Neural crest cell (in vitro differentiated cells): ENCODE data around the gene ARHGAP9. TPM values are rescaled to one million over a fixed set of nuclear protein-coding genes. Genes with fewer than 3 reads are reported as not detected.

Experiments used
- DNase-seq: peaks from one replicate; pipeline ENCODE4 v3.0.0; 2021; ENCODE audit warnings: low read depth, mixed read lengths, low spot score
- H3K27ac Mint-ChIP-seq: one replicate; pipeline ENCODE4 v1.8.0; 2021; ENCODE audit warnings: mild to moderate bottlenecking, mixed read lengths; ENCODE audit not compliant: unreplicated experiment
- H3K27me3 Mint-ChIP-seq: 2 replicates; pipeline ENCODE4 v1.8.0; 2021; ENCODE audit warnings: low read depth, mild to moderate bottlenecking, mixed read lengths
- H3K36me3 Mint-ChIP-seq: 2 replicates; pipeline ENCODE4 v1.8.0; 2021; ENCODE audit warnings: low read depth, mild to moderate bottlenecking, mixed read lengths
- H3K4me1 Mint-ChIP-seq: 2 replicates; pipeline ENCODE4 v1.8.0; 2021; ENCODE audit warnings: mixed read lengths
- H3K4me3 Mint-ChIP-seq: one replicate; pipeline ENCODE4 v1.8.0; 2021; ENCODE audit warnings: mild to moderate bottlenecking, mixed read lengths
- H3K9me3 Mint-ChIP-seq: 2 replicates; pipeline ENCODE4 v1.8.0; 2021; ENCODE audit warnings: mixed read lengths
- CTCF ChIP-seq: fragments of 200-600 bp; sonication (generic); conservative IDR thresholded peaks from 2 replicates; pipeline ENCODE4 v1.5.0; 2021; ENCODE audit warnings: antibody characterized with exemption, mild to moderate bottlenecking
- total RNA-seq: library from RNA; stranded (reverse); gene quantifications from 2 replicates; pipeline ENCODE4 v1.2.1, GENCODE V29; 2021

Gene ARHGAP9
- total RNA-seq, 1 donor from 2014 or later: 0.56 TPM

GRCh38 chr12:57454566-57455373, 24.9 kb downstream of the ARHGAP9 start, which contains the start of gene INHBE:
Gene INHBE, plus strand, starts transcription at chr12:57455307. Its CDS starts 230 bp downstream, at chr12:57455537.
- TF ChIP-seq CTCF: no peak
- H3K4me1 Mint-ChIP-seq: peaks cover 22% of the 10 kb centered on the region
- peak within 1 kb of the TSS; percentile 77 for H3K4me3 Mint-ChIP-seq
- H3K27me3 Mint-ChIP-seq: peaks cover 28% of the 10 kb centered on the region
- no peaks in the 10 kb centered on the region for H3K36me3 Mint-ChIP-seq
- no peak for DNase-seq
- H3K9me3 Mint-ChIP-seq: no peaks in the 10 kb centered on the region
- H3K27ac Mint-ChIP-seq: peak within 1 kb of the TSS; percentile 87

GRCh38 chr12:57454213-57454565, 25.5 kb downstream of the ARHGAP9 start:
- no peak for DNase-seq
- H3K9me3 Mint-ChIP-seq: no peaks in the 10 kb centered on the region
- TF ChIP-seq CTCF: no peak
- no peak overlapping the region for H3K27ac Mint-ChIP-seq
- no peaks in the 10 kb centered on the region for H3K36me3 Mint-ChIP-seq
- no peak overlapping the region for H3K4me3 Mint-ChIP-seq
- H3K4me1 Mint-ChIP-seq: peaks cover 16% of the 10 kb centered on the region
- peaks cover 22% of the 10 kb centered on the region for H3K27me3 Mint-ChIP-seq

GRCh38 chr12:57452937-57453509, 26.6 kb downstream of the ARHGAP9 start:
- Mint-ChIP-seq H3K9me3 (no peaks in the 10 kb centered on the region), H3K4me3 (no peak overlapping the region), H3K36me3 (no peaks in the 10 kb centered on the region), H3K4me1 (peaks cover 10% of the 10 kb centered on the region), H3K27ac (no peak overlapping the region), H3K27me3 (peaks cover 18% of the 10 kb centered on the region)
- peak; percentile 83 for DNase-seq
- TF ChIP-seq CTCF: peak; percentile 88

GRCh38 chr12:57452181-57452936, 27.3 kb downstream of the ARHGAP9 start:
- no peak for DNase-seq
- Mint-ChIP-seq H3K27ac (no peak overlapping the region), H3K4me3 (no peak overlapping the region)

More at GRCh38 chr12:57452181-57452936, 27.3 kb downstream of the ARHGAP9 start:
- Mint-ChIP-seq H3K27me3 (peaks cover 18% of the 10 kb centered on the region), H3K9me3 (no peaks in the 10 kb centered on the region), H3K36me3 (no peaks in the 10 kb centered on the region), H3K4me1 (peaks cover 10% of the 10 kb centered on the region)
- TF ChIP-seq CTCF: no peak
